Measurements from ENCODE around the gene EIPR1.

EIPR1 gene

DNA sequence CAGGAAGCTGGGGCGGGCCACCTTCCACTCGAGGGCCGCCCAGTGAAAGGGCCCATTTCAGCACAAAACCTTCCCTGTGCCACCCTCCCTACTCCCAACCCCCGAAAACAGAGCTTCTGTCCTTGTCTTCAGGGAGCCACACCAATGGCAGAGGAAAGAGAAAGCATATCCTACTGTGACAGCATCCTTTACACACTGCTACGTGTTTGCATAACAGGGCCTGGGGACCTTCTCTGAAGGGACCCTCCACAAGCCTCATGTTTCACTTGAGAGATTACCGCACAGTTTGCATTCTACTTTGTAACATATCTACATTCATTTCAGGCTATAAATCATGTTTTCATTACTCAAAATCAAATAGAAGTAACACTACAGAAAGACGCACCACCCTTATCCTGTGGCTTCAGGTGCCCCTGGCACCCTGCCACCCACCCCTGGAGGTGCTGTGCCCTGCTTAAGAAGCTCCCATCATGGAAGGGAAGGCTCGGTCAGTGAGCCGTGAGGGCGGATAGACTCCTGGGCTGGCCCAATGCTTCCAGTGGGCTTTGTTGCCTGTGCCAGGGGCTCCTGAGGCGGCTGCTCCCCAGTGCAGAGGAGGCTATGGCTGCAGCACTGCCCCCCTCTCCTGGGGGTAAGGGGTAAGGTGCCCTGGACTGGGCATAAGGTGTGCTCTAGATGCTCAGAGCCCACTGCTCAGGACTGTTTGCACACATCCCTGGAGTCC is 52.0 kb downstream of the EIPR1 start:
- no peak for DNase-seq

DNA sequence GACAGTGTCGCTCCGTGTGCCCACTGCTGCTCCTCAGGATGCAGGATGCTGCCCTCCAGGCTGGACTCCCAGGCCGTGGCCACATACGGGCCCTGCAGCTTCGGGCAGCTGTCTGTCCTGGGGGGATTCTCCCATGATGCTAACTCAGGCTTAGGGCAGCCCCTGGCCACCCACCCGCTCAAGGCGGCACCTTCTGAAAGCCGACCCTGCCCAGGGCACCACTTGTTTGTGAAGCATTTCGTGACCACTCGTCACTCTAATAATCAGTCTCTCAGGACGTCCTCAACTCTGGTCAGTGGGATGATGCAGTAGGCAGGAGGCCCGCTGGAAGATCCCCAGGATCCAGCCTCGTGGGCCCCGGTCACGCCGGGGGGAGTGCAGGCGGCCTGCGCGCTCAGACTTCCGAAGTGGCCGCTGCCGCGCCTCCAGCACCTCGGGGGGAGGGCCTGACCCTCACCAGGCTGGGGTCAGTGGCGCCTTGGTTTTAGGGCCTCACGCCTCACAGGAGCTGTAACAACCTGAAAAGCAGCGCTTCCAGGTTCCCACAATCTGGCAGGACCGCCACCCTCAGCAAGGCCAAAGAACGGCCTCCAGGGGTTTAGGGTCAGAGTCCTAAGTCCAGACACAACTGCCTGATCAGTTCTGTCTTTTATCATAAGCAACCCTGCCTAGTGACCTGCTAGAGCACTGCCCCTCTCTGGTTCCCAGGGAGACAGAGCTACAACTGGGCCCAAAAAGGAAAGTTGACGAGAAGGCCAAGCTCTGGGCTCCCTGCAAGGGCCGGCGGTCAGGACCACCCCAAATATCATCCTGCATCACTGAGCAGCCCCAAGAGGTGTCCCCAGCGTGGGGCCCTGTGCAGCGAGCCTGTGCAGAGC is 53.0 kb downstream of the EIPR1 start:
- DNase-seq: no peak

DNA sequence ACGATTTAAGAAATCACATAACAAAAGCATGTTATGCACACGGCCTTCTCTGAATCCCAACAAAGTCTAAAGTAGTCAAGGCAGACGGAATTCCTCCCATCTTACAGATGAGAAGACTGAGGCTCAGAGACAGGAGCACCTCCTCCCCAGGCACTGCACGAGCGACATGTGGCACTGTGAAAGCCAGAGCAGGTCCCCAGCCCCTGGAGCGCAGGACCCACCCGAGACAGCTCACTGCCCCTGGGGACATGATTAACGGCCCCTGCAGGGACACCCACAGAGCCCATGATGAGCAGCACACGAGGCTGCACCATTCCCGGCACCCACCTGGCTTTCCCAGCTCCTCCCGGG is 53.6 kb downstream of the EIPR1 start:
- DNase-seq: no peak

DNA sequence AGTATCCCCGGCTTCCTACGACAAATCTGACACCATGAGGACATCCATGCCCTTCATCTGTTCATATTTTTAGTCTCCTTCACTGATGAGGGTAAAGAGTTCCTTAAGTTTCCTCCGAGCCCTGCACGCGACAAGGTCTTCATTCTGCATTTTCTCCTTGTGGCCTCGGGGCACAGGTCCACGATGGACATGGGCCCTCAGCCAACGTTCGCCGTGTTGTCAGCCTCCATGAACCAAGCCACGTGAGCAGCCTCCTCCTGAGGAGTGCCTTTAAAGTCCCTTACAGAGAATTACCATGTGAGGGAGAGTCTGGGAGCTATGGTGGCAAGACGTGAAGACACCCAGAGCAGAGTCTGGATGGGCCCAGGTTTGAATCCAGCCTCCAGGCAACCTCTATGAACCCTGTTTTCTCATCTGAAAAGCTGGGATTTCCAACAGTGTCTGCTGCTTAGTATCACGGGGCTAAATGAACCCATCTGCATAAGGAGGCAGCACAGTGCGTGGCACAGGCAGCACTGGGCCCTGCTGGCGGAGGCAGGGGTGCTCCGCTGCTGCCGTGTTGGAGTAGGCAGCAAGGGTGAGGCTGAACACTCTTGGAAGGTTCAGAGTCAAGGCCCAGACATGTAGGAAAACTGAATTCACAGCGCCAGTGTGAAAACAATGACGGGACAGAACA is 54.1 kb downstream of the EIPR1 start:
- DNase-seq: no peak

DNA sequence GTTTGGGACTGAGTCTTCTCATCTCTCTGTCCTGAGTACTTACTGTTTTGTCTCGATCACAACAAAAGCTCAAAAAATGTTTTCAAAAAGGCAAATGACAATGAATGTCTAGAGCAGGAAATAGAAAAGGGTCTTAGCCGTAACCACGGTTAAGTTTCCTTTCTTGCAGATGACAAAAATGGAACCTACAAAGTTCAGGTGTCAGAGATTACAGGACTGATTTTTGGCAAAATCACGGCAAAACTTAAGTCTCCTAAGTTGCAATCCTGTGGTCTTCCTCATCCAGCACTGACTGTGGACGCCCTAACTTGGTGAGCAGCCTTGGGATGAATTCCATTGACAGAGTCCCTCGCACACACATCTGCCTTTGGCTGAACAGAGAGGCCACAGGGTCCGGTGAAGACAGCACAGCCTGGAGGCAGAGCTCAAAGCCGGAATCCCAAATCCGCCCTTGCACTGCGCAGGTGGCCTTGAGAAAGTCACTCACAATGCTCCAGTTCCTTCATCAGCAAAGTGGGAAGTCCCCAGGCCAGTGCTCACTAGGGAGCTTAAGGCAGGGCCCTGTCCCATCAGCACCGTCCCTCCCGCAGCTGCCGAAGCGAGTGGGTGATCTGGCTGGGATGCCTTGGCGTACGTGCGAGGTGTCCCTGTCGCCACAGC is 55.2 kb downstream of the EIPR1 start:
- DNase-seq: no peak

DNA sequence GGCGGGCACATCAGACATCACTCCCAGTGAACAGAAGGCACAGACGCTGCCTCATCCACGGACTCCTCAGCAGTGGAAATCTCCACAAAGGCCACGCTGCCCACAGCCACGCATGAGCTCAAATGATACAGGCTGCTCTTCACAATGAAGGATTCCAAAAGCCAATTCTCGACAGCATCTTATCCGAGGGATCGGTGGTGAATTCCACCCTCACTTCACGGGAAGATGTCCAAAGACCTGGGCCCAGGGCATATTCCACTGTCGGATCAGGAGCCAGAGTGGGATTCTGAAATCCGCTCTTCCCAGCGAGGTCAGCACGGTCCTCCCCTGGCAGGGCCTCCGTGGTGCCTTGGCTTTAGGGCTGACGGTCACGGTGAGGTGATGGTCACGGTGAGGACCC is 55.8 kb downstream of the EIPR1 start:
- DNase-seq: no peak

DNA sequence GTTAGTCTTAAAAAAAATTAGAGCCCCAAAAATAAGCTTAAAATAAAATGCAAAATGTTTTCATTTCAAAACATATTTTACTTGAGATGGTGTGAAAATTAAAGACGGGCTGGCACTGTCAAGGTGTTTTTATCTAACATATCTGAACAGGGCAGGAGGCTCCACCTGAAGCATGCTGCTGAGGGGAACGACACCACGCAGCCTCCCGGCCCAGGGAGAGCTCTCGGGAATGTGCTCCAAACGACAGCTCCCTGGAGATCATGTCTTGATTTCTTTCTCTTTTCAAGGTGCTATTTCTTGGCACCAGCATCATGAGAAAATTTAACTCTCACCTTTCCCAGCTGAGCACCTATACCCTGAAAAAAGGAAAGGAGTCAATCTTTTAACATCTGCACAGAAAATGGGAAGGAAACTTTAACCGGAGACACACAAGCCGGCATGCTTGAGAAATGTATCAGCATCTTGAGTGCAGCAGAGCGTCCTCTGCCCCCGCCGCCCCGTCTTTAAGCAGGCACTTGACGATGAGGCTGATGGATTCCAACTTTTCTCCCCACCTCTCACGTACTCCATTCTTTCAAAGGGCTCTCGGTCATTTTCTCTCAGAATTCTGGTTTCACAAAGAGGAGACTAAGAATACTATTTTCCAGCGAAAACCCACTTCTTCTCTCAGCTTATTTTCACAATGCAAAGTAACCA is 56.6 kb downstream of the EIPR1 start:
- DNase-seq: peak in 7 of 56 donors; percentile 9 to 40 (median 24)

DNA sequence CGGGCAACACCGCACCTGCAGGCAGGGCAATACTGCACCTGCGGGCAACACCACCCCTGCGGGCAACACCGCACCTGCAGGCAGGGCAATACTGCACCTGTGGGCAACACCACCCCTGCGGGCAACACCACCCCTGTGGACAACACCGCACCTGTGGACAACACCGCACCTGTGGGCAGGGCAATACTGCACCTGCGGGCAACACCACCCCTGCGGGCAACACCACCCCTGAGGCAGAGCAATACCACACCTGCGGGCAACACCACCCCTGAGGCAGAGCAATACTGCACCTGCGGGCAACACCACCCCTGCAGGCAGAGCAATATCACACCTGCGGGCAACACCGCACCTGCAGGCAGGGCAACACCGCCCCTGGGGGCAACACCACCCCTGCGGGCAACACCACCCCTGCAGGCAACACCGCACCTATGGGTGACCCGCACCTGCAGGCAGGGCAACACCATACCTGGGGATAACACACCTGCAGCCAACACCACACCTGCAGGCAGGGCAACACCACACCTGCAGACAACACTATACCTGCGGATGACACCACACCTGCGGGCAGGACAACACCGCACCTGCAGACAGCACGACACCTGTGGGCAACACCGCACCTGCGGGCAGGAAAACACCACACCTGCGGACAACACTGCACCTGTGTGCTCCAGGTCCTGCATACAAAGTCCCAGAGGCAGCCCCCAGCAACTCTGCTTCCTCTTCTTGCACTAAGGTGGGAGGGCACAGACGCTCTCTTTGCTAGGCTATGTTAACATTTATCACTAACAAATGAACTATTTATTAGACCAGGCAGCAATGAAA is 57.7 kb downstream of the EIPR1 start:
- DNase-seq: no peak

DNA sequence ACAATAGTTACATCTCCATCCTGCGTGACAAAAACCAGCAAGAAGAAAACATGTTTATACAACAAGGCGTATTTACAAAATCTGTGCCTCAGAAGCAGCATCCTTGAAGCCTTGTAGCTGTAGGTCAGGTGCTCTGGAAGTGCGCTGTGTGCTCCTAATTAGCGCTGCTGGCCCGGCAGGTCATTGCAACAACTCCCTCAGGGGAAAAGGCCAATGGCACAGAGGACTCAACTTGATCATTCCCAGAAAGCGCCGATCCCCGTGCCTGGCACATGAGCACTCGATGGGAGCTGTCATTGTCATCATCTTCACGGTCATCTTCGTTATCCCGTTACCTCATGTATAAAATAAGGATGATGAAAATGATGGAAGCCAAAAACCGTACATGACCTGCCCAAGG is 58.5 kb downstream of the EIPR1 start:
- DNase-seq: no peak

DNA sequence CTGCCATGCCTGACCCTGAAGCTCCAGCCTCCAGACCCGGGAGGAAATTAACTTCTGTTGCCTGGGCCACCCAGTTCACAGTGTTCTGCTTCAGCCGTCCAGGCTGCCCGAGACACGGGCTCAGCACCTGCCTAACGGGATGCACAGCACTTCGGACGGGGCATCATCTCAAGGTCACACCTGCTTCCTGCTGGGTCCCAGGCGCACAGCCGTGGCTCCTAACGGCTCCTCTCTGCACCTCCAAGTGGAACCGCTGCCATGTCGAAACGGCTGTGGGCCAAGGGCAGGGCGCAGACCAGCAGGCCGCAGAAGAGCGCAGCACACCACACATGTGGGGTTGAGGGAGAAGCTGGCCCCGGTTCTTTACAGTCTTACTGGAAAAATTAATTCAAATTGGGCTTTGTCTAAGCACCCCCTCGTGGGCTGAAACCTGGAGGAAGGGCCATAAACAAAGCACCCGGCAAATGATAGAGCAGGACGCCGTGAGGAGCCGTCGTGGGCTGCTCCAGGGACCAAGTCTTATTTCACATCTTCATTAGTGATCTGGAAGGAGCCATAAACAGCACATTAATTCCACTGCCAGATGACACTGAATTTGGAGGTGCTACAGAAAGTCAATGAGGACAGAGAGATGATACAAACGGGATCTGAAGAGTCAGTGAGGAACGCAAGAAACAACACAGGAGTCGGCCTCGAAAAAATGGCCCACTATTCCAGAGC is 59.6 kb downstream of the EIPR1 start:
- no peak for DNase-seq

DNA sequence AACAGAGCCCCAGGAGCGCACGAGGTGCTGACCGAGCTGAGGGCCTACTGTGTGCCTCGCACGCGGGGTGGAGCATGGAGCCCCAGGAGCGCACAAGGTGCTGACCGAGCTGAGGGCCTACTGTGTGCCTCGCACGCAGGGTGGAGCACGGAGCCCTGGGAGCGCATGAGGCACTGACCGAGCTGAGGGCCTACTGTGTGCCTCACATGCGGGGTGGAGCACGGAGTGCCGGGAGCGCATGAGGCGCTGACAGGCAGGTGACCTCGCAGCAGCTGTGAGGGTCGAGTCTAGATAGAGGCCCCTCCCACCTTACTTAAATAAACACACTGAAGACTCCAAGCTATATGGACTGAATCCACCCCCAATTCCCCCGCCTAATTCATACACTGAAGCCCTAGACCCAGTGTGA is 60.3 kb downstream of the EIPR1 start:
- DNase-seq: no peak

DNA sequence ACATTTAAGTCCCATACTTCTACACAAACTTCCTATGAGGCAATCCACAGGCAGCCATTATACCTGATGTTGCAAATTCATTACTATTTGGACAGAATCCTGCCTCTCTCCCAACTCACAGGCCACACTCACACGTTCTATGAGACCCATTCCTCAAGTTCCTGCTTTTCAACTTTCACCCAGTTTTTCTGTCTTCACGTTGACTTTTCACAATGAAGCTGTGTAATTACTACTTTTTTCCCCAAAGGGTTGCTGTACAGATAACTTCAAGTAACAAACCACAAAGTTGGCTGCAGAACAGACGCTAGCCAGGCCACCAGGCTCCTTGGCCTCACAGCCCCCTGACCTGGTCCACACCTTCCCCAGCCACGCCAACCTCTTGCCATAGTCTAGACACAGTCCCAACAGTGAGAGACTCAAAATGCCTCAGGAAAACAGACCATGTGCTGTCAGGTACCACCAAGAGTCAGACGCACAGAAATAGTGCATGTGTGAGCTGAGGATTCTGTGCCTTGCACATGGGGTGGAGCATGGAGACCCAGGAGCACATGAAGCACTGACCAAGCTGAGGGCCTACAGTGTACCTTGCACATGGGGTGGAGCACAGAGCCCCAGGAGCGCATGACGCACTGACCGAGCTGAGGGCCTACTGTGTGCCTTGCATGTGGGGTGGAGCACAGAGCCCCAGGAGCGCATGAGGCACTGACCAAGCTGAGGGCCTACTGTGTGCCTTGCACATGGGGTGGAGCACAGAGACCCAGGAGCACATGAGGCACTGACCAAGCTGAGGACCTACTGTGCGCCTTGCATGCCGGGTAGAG is 61.0 kb downstream of the EIPR1 start:
- DNase-seq: no peak

DNA sequence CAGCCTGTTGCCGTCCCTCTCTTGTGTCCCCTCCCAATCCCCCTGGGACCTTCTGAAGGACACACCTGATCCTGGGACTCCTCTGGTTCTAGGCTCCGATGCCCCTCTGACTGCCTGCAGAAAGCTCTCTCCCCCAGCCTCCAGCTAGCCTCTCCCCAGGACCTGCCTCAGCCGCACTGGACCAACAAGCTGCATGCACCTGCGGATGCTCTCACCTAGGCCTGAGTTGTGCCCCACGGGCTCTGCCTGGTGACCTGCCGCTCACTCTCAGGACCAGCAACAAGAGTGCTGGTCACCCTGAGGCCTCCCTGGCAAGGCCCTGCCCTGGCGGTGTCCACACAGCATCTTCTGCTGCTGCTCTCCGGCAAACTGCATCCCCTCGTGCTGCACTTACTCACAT is 63.0 kb downstream of the EIPR1 start:
- no peak for DNase-seq

DNA sequence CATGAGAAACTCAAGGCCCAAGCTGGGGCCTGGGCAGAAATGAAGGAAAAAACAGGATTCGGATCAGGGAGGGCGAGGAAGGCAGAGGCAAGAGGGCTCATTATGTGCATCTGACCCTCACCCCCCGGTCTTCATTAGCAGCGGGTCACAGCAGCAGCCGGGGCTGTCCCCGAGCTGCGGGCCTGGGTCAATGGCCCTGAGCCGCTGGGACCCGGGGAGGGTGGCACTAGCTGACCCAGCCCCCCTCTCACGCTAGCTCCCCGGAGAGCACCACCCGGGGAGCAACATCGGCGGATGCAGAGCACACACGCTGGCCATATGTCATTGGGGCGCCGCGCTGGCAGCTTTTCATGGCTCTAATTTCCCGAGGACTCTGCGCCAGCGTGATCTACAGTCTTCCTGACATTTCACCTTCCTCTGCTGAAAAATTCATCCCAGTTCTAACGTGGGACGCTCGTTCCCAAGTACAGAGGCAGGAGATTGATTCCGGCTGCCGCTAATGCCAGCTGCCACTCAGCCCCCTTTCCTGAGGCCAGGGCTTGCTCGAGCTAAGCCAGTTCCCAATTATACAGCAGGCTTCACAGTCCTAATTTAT is 63.7 kb downstream of the EIPR1 start:
- no peak for DNase-seq

DNA sequence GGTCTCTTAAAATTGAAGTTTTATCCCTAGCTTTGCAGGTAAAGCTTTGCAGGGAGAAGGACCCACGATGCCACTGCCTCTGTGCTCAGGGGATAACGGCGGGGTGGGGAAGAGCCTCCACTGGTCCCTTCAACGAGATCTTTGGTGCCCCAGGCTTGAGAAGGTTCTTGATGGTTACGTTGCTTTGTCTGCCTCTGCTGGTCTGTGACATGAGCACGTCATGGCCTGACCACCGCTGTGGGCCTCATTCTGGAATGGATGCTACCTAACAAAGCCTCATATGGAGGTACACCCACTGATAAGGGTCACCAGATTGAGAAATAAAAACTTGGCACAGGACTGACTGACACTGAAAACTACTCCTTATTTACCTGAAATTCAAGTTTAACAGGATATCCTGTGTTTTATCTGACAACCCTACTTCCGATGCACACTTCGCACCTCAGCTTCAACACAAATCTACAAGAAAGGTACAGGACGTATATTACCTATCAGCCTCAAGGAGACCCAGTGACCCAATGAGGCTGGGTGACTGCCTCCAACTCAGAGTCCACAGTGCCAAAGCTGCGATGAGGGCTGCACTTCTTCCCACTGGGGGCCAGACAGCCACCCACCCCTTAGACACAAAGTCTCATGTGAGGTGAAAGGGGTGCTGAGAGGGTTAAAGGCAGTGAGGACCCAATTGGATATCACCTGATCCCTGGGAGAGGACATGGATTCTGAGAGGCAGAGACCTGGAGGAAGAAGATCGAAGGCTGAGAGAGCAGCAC is 64.9 kb downstream of the EIPR1 start:
- no peak for DNase-seq

DNA sequence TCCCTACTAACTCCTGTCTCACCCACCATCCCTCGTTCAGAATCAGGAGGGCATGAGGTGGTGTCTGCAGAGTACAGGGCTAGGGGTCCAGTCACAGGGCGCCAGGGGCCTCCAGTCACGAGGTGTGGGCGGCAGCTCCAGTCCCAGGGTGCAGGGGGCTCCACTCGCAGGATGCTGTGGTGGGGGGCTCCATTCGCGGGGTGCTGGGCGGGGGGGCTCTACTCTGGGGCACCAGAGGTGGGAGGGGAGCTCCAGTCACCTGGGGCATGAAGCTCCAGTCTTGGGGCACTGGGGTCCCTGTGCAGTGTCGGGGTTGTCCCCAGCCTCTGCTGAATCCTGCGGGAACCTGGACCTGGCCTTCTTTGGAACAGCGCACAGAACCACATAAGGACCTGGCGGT is 66.0 kb downstream of the EIPR1 start:
- DNase-seq: no peak
